Right lung (tissue), 10 donors: ENCODE measurements around the gene TMEM196. TPM values are rescaled to one million over a fixed set of nuclear protein-coding genes. Genes with fewer than 3 reads are reported as not detected.

Experiments used
- DNase-seq, 2 donors: peaks; one replicate each; pipeline ENCODE4 v3.0.0-alpha.2; 2013
- long read RNA-seq, 8 donors: transcript quantifications; one replicate each; lab custom pipeline, GENCODE V29; 2026
- polyA plus RNA-seq, 5 donors: library from polyadenylated mRNA; unstranded; fragments of 120-200 nt; gene quantifications; one replicate each; pipeline versions ENCODE4 v1.2.1 to v1.2.3, GENCODE V29; 2013; ENCODE audit warnings: inconsistent platforms in 1 of 5, low replicate concordance in 1 of 5; ENCODE audit not compliant: insufficient read length in 5 of 5, insufficient read depth in 1 of 5

TMEM196 gene
- under 1 TPM in 4 of 5 donors, not detected in 1; 0.04 to 0.13 (median 0.10) TPM for polyA plus RNA-seq
- long read RNA-seq, donor 1, result 0 reads
- long read RNA-seq, donor 2, result 0 reads
- long read RNA-seq, donor 3, result 0 reads
- long read RNA-seq, donor 4, result 0 reads
- long read RNA-seq, donor 5, result 0 reads
- long read RNA-seq, donor 6, result 0 reads
- long read RNA-seq, donor 7, result 0 reads
- long read RNA-seq, donor 8, result 0 reads

DNA sequence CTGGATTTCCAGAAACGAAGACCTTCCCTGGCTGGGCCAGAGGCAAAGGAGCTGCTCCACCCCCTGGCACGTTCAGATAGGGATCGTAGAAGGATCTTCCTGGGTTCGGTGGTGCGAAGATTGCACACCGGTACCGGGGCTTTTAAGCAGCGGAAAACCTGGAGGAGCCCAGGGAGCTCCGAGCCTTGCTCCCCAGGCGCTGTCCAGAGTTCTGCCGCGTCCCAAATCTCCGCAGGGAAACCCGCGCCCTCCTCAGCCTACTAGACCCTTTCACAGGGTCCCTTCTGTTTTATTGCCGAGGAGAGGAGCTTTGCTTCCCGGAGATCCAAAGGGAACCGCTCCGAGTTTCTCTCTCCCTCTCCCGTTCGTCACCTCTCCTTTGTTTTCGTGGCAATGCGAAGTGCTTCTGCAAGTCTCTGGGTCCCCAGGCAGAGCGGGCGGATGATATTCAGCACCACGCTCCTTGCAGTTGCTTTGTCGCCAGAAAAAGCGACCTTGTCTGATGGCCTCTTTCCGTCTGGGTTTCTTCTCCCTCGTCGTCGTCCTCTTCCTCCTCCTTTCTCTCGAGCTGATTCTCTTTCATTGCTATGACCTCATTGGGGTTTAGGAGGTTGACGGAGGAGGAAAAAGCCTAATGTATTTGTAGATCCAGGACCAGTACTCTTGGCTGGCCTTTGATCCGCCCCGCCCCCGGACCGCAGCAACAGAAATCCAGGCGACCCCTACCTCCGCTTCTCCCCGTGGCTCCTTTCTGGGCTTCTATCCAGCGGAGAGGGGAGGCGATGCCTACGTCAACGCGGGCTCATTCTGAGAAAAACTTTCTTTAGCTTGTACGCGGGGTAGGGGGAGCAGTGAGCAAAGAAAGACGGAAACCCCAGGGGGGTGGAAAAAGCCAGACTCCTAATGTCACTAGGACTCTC is at the start of gene TMEM196:
TMEM196 (minus strand) TSS at position 777 of the 920 bp plus-strand sequence. CDS start 921 bp downstream, outside the sequence.
- peak; percentile 31 to 38 for DNase-seq

DNA sequence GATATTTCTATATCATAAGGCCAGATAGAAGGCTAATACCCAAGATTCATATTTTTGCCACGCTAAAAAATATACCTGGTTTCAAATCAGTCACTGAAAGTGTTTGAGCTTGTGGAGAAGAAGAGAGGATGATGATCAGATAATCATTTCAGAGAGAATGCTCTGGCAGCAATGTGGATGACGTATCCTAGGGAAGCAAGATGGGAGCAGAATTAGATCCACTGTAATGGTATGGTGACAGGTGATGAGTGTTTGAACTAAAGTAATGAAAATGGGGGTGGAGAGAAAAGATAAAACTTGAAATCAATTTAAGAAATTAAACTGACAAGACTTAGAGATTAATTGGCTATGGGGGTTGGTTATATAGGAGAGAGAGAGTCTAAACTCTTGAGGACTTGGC is 42.7 kb upstream of the TMEM196 start:
- no peak for DNase-seq

- no peak for DNase-seq
Measured at GRCh38 chr7:19815546-19815945, 42.1 kb upstream of the TMEM196 start.

DNA sequence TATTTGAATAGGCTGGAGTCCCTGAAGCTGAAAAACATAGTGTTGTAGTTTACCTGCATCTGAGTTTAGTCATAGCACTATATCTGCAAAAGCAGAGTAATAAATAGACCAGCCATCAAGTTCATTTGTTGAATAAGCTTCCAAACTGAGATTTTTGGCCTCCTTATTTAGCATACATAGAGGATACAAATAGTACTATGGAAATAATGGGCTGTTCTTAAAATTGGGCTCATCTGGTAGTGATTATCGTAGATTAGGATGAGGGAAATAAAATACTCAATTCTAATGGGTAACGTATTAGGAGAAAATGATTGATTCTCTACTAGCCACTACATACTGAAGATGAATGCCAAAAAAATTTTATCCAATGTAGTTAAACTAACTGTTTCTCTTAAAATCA is 41.4 kb upstream of the TMEM196 start:
- no peak for DNase-seq

DNA sequence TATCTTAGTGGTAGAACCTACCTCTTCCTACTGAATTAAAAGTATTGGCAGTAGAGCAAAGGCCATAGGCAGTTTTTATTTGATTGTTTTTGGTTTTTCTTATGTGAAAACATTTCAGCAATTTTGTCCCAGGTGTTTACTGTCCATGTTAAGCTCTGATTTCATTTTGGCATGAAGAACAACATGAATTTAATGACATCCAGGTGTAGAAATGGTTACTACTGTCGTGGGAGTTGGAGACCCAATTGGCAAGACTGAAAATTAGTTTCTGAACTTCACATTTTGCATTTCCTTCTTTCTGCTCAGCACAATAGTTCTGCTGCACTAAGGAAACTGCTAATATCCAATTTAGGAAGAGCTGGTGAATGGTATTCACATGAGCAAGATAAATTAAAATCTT is 38.0 kb upstream of the TMEM196 start:
- DNase-seq, result no peak

DNA sequence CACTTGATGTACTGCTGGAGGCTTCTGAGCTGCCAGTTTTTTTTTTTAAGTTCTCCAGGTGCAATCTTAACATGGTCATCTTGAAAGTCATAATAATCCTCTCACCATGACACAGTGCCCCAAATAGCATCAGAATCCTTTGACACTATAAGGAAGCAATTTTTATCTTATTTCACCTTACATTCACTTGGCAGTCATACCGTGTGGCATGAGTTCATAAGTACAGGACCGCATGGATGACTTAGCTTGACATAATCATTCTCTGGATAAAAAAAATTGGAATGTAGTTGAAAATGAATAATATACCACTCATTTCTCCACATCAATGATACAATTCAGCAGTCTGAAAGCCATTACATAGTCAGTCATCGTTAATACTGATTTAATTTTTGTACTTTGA is 25.6 kb upstream of the TMEM196 start:
- no peak for DNase-seq

DNA sequence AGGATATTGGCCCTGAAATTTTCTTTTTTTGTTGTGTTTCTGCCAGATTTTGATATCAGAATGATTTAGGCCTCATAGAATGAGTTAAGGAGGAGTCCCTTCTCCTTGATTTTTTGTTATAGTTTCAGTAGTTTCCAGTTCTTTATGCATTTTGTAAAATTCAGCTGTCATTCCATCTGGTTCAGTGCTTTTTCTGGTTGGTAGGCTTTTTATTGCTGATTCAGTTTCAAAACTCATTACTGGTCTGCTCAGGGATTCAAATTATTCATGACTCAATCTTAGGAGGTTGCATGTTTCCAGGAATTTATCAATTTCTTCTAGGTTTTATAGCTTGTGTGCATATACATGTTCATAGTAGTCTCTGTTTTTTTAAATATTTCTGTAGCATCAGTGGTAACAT is 10.1 kb upstream of the TMEM196 start:
- DNase-seq, result no peak

GRCh38 chr7:19776981-19777380 is 3.6 kb upstream of the TMEM196 start:
- no peak for DNase-seq

GRCh38 chr7:19775578-19775977 is 2.2 kb upstream of the TMEM196 start:
- DNase-seq, result no peak

DNA sequence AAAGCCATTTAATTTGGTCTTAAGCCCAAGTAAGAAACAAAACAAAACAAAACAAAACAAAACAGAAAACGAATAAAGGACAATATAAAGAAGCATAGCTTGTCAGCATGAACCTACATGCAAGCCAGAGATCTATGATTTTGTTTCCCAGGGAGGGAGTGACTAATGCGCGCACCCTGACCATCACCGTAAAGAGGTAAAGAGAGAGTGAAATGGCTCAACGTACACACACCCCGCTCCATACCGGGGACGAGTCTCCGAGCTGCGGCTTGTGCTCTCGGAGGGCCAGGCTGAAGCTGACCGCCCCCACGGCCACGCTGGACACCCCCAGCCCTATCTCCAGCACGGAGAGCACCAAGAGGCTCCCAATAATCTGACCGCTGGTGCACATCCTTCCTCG is 1.1 kb downstream of the TMEM196 start:
- no peak for DNase-seq

GRCh38 chr7:19762631-19763030 is 10.8 kb downstream of the TMEM196 start:
- no peak for DNase-seq

- DNase-seq, result peak in 1 of 2 donors; percentile 9
Measured at GRCh38 chr7:19754521-19755116, 18.8 kb downstream of the TMEM196 start.

DNA sequence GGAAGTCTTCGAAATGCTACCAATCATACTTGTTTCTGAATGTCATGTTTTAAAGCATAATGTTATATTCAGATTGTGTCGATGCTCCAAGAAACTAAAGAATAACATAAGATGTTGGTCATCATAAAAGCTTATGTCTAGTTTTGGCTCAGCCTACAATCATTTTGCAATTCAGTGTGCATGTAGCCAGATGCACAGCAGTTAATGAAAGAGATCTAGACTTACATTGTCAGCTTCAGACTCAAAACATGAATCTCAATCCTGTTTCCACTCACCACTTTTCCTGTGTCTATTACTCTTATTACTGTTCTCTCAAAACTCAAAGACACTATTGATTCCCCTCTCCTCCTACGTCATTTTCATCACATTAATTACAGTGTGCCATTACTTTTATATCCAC is 21.4 kb downstream of the TMEM196 start:
- DNase-seq, result peak in 1 of 2 donors; percentile 9

- no peak for DNase-seq
Measured at GRCh38 chr7:19749658-19750057, 23.8 kb downstream of the TMEM196 start.

DNA sequence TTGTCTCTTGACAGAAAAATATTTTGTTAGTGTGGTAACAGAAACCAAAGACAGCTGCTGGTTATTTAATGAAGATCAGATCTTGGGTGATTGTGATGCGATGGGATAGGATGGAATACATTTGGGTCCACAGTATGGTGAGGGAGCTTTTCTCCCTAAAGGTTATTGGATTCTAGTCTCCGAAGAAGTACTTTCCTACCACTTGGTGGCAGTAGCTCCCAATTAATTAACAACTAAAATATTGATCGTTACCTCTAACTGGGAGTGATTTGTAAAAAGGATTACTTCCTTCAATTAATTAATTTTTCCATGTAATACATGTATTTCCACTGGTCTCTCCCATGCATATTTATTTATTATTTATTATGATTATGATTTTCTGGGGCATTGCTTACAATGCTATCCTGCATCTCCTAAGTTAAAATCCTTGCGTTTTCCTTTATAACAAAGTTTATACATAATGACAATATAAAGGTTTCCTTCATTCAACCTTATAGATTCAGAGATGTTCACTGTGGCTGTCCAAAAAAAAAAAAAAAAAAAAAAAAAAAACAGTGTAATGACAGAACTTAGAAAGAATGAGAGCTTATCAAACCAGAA is 25.6 kb downstream of the TMEM196 start:
- peak; percentile 13 for DNase-seq

GRCh38 chr7:19744075-19744474 is 29.3 kb downstream of the TMEM196 start:
- DNase-seq, result no peak

DNA sequence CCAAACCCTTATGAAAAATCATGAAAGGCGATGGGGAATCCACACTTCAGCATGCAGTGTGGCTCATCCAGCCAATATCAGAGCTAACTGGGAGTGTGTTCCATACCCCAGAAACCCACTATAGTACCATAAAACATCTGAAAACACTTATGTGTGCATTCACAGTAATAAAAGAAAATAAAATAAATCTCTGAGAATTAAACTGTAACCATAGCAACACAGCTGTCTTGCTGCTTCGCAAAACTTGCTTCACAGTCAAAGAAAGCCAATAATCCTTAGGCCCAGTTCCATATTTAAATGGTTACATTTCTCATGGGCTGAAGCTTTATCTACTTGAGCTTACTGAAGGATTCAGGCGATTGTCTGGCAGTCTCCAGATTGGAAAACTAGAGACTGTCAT is 44.7 kb downstream of the TMEM196 start:
- DNase-seq, result no peak

GRCh38 chr7:19725770-19726169 is 47.6 kb downstream of the TMEM196 start:
- no peak for DNase-seq

GRCh38 chr7:19715499-19715898 is 57.9 kb downstream of the TMEM196 start:
- DNase-seq, result no peak

GRCh38 chr7:19713676-19714075 is 59.7 kb downstream of the TMEM196 start:
- peak in 1 of 2 donors; percentile 34 for DNase-seq

GRCh38 chr7:19709249-19709578 is 64.2 kb downstream of the TMEM196 start:
- DNase-seq, result no peak
